SK-N-DZ (cell line): ENCODE data around the gene GNG3.
"Not testable (repeated sequence)": the region's sequence is repeated elsewhere in the genome, so short reads cannot be mapped to it uniquely, and the experiment has no call there.

Experiments
- DNase-seq: peaks from one replicate; pipeline ENCODE4 v3.0.0-alpha.2; 2015; ENCODE audit warnings: low spot score

Gene GNG3

DNA sequence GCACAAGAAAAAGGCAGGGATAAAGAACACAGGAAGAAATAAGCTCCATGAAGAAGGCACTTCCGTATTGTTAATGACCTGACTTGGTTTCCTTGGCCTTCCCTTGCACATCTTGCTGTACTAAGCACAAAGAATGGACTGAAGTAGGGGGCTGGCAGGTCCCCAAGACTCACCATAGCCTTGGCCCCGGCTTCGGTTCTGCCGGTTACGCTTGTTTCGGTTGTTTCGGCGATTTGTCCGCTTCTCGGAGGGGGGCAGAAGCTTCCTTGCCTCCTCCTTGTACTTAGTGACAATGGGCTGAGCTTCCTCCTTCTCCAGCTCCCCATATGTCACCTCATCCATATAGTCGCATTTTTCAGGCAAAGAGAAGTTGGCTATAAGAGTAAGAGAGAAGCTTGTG is 9.3 kb downstream of the GNG3 start:
- DNase-seq, result no peak

DNA sequence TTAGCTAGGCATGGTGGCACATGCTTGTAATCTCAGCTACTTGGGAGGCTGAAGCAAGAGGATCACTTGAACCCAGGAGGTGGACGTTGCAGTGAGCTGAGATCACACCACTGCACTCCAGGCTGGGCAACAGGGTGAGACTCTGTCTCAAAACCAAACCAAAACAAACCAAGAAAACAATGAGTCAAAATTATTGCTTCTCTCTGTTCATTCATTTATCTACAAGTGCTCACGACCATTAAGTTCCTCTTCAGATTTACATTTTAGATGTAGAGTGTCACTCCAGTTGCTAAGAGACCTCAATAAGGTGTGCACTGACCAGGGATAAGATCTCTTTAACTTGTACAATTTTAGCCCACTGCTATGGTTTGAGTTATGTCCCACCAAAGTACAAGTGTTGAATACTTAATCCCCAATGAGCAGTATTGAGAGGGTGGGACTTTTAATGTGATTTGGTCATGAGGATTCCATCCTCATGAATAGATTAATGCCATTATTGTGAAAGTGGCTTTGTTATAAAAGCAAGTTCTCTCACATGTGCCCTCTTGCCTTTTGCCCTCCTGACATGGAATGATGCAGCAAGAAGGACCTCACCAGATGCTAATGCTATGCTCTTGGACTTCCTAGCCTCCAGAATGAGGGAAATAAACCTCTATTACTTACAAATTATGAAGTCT is 12.0 kb downstream of the GNG3 start:
- DNase-seq, result no peak

DNA sequence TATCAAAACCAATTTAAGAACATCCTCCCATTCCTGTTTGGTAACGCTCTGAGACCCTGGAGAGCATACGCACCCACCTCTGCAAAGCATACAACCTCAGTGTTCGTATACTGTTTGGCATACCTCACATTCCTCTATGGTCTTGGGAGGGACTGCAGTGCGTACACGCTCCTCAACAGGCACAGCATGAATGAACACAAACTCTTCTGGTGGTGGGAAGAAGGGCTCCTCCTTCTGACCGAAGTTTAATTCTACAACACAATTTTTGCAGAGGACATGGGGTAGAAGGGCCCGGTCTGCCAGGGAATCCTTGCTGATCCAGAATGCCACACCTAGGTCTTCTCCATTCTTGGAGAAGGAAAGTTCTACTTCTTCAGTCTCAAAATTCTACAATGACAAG is 14.5 kb downstream of the GNG3 start:
- DNase-seq, result no peak

DNA sequence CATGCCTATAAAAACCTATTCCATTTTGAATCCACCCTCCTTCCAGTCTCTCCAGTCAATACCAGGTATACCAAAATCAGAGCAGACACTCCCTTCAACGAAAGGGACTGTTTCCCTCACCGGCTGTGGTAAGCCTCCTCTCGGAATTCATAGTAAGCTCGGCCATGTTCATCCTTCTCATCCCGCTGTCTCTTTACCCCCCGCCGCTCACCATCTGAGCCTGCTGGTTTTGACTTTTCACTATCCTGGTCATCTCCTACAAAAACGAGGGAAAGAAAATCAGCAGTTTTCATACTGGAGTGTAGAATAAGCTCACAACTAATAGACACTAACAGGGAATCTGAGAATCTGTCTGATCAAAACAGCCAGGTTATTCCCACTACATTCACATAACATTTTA is 16.7 kb downstream of the GNG3 start:
- DNase-seq, result no peak

DNA sequence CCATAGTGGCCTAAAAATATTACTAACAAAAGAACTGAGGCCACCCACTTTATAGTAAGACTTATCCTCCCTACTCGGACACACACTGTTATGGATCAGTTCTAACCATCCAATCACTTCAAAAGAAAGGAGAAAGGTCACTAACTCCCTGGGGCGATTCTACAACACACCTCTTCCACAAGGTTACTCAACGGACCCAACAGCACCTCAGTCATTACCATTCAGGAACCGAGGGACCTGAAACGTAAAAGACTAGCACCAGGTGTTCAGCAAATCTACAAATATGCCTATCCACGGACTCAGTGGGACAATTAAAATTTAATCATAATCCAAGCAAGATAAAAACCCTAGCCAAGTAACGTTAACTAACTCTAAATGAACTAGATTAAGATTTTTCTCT is 18.2 kb downstream of the GNG3 start:
- DNase-seq, result no peak

DNA sequence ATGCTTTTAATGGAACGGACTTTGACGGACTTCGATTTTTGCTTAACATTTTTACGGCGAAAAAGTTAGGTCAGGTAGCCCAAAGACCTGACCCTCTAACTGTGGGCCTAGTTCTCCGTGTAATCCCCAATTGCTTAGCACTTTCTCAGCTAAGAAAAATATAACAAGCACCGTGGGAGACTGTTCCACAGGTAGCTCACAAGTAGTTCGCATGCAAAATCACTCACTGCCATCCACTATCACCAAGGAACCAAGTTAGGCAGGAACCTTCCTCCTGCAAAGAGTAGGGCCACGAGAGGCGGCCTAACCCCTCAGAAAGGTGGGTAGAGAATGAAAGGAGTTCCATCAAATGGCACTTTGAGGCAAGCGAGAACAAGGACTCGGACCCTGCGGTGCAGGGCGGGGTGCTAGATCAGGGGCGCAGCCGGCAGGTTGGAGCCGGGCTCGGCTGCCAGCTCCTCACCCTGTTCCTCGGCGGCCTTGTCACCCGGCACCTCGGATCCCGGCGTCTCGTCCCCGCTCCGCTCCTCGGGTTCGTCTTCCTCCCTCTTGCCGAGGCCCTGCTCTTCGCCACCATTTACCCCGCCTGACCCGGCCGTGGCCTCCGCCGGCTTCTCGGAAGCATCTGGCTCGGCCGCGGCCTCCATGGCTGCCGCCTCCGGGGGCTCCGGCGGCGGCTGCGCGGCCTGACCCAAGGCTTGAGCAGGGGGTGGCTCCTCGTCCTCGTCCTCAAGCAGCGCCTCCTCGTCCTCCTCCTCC is 18.9 kb downstream of the GNG3 start:
- DNase-seq, result peak; percentile 18

DNA sequence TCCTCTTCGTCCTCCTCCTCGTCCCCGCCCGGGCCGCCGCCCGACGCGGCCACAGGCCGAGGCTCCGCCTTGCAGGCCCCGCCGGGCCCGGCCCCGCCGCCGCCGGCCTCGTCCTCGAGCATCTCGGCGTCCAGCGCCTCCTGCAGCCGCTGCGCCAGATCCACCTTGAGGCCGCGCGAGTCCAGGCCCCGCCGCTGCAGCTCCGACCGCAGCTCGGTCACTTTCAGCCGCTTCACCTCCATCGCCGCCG is 19.4 kb downstream of the GNG3 start:
- no peak for DNase-seq

DNA sequence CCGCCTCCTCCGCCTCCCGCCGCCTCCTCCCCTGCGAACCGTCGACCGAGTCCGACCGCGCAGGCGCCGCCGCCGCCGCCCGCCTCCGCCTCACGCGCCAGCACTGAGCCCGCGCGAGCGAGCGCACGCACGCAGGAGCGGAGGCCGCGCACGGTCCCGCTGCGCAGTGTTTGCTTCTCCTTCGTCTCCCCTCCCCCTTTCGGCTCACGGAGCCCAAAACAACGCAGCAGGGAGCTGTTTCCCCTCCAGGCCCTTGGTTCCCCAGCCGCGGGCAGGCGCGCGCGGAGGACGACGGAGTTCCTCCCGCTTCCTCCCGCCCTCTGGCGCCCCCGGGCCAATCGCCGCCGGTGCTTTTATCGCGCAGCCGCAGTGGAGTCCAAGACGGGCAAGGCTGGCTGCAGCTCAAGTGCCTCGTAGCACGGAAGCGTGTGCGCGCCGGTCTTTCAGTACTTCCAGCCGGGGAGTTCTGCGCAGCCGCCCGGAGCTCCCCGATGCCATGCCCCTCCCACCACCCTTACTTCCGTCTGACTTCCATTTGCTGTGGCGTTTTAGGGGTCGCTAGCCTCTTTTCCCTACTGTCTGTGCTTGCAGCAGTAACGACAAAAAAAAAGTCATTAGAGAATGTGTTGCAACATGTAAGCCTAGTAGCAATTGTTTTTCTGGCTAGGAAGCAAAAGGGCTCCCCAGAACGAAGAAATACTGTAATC is 19.8 kb downstream of the GNG3 start, which contains the start of gene HNRNPUL2:
Gene HNRNPUL2, minus strand, starts transcription at position 293 of the 707 bp plus-strand sequence. CDS start 301 bp downstream, outside the sequence.
- DNase-seq, result peak; percentile 99

DNA sequence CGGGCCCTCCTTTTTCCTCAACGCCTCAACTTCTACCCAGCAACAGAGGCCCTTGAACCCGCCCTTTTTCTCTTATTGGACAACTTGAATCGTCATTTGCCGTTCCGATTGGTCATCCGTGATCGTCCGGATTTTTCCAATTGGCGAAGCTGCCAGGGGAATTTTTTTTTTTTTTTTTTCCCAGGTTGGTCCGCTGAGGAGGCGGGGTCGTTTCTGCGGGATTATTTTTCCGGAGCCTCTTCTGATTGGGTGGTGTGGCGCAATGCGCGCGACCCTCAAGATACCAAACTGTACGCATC is 20.3 kb downstream of the GNG3 start:
- peak; percentile 99 for DNase-seq

DNA sequence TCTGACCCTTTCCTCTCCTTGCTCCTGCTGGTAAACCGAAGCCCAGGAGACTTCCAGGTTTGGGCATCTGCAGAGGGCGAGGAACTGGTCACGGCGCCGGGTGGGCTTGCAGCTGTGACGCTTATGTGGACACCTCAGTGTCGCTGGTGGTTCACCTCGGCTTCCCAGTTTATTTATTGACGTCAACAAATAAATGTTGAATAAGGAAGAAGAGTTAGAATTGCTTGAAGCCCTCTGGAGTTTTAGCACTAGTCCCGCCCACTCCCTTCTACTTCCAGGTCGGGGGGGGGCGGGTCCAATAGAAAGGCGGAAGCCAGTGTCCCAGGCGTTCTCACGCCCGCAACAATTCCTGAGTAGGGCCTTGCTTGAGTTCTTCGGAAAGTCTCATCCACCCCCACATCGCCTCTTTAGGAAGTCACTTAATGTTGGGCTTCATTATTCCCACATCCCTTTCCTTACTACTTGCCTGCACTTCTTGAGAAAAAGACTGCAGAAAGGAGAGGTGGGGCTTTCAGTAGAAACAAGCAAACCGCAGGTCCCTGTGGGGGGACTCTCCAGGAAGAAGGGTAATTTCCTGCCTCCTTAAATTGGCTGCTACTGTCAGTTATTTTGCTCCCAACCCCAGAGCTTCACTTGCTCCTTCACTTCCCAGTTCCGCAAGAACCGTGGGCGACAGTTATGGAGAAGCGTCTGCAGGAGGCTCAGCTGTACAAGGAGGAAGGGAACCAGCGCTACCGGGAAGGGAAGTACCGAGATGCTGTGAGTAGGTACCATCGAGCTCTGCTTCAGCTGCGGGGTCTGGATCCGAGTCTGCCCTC is 20.9 kb downstream of the GNG3 start, which contains the start of gene TTC9C:
Gene TTC9C, plus strand, starts transcription at position 316 of the 818 bp plus-strand sequence. Its CDS starts 363 bp downstream, at position 679.
- peak; percentile 86 for DNase-seq

DNA sequence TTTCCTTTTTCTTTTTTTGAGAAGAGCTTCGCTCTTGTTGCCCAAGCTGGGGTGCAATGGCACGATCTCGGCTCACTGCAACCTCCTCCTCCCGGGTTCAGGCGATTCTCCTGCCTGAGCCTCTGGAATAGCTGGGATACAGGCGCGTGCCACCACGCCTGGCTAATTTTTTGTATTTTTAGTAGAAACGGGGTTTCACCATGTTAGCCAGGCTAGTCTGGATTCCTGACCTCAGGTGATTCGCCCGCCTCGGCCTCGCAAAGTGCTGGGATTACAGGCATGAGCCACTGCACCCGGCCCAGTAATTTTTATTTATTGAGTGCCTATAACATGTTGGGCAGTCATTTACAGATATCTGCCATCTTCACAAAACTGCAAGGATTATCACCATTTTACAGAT is 22.6 kb downstream of the GNG3 start:
- DNase-seq, result not testable (repeated sequence)

DNA sequence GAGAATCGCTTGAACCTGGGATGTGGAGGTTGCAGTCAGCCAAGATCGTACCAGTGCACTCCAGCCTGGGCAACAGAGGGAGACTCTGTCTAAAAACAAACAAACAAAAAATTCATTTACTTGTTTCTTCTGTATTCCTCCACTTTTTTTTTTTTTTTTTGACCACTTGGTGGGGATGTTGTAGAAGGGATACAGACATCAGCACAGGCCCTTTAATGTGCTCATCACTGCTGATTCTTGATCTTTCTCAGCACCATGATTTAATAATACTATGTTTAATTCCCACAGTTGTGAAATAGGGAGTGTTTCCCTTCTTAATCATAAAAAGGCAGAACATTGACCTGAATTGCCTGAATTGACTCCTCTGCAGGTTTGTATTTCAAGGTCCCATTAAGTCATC is 25.4 kb downstream of the GNG3 start:
- peak; percentile 45 for DNase-seq

DNA sequence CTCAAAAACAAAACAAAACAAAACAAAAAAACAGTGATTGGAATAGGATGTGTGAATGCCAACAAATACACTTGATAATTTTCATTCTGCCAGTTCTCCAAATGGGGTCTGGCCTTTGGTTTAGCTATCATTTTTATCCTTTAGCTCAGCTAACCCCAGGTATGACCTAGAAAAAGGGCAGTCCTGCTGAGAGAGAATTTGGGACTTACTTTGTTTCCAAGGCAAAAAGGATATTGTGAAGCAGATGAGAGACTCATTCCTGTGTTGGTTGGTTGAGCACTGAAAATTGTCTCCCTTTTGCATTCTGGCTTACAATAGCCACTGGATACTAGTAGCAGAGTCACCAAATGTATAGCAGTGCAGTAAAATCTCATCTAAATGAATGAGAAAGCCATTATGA is 29.7 kb downstream of the GNG3 start:
- no peak for DNase-seq

DNA sequence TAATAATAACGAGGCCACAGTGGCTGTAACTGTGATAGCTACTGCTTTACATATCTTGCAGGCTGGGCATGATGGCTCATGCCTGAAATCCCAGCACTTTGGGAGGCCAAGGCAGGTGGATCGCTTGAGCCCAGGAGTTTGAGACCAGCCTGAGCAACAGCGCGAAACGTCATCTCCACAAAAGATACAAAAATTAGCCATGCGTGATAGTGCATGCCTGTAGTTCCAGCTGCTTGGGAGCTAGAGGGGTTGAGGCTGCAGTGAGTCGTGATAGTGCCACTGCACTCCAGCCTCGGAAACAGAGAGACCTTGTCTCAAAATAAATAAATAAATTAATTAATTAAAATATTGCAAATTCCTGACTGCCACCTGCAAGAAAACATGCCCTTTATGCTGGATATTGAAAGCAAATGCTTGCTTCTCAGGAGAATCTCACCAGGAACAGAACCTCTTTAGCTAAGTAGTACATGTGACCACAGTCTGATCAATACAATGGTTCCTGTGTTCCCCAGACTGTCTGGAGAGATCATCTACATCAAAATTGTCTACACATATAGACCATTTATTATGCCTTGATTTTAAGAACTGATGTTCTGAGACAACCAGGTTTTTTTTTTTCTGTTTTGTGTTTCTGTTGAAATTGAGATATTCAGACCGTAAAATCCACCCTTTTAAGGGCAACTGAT is 40.1 kb downstream of the GNG3 start:
- no peak for DNase-seq

DNA sequence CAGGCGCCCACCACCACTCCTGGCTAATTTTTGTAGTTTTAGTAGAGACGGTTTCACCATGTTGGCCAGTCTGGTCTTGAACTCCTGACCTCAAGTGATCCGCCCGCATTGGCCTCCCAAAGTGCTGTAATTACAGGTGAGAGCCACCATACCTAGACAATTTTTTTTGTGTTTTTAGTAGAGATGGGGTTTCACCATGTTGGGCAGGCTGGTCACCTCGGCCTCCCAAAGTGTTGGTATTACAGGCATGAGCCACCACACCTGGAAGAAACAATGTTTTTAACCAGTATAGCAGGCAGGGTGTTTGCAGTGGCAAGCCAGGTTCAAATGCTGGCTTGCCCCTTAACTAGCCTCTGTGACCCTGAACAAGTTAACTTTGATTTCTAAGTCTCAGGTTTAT is 42.5 kb downstream of the GNG3 start:
- not testable (repeated sequence) for DNase-seq

DNA sequence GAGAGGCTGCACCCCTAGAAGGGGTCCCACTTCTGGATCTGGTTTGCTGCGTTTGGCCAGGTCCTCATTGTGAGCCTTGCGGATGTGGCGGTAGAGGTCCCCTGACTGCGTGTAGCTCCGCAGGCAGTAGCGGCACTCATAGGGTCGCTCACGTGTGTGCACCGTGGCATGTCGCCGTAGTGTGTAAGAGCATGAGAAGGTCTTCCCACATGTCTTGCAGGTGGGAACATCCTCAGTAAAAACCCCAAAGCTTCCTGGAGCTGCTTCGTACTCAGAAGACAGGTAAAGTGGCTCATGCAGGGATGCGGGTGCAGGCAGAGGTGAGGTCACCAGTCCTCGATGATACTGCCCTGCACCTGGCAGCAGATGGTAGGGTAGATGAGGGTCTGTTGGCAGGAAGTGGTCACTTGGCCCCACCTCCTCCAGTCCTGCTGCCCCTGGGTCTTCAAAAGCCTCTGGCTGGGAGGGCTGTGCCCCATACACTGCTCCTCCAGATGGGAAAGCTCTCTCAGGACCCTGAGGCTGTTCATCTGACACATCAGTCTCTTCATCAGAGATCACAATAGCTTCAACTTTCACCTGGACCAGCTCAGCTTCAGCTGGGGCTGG is 44.8 kb downstream of the GNG3 start:
- no peak for DNase-seq

DNA sequence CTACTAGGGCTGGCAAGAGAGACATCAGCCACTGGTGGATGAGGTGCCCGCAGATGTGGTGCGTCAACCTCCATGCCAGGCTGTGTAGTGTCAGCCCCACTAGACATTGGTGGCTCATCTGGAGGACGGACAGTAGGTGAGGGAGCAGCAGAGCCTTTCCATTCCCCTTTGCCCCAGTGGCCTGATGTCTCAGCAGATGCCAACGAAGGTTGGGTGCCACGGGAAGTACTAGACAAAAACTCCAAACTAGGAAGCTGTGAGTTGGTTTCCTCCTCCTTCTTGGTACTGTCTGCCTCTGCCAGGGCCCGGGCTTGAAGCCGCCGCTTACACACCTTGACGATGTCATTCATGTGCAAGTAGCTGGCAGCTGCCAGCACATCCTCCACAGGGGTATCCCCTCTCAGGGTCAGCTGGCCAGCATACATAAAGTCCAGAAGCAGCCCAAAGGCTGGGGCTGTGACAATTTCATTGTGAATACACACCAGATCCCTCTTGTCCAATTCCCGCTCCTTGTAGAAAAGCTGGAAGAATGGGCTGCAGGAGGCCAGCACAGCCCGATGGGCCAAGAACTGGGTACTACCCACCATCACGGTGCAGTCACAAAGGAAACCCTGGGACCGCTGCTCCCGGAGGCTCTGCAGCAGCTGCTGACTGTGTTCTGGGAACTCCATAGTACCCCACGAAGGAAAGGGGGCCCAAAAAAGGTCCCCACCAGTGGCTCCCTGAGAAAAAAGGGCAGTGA is 45.7 kb downstream of the GNG3 start:
- no peak for DNase-seq

DNA sequence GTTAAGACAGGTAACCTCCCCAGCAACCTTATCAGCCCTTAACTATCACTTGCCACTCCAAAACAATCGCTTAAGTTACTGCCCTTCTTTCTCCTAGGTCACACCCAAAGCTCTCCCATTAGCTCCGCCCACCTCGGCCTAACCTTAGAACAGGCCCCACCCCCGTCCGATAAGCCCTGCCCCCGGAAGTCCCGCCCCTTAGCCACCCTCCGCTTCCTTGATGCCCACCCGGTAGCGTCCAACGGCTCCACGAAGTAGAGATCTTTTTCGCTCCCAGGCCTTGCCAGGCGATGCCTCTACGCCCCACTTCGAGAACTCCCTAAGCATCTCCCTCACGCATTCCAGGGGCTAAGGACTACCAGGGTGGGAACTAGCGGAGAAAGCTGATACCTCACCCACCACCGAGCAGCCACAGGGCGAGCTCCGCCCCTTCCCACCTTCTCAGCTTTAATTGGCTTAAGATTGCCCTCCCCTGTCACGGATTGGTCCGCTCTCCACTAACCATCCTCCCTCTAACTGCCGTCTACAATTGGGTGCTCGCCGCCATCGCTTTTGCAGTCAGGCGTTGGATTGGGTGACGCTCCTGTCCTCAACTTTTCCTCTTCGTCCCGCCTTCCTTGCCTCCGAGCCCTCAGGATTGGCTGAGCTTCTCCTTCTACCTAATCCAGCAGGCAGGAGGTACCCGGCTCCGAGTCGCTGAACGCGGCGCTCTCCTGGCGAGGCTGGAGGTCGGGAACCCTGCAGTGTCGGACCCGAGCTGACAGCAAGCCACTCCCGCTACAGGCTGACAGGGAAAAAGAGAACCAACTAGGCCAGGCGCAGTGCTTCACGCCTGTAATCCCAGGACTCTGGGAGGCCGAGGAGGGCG is 46.5 kb downstream of the GNG3 start, which contains the start of gene ZBTB3:
Gene ZBTB3, minus strand, starts transcription at position 425 of the 868 bp plus-strand sequence. CDS start 496 bp downstream, outside the sequence.
- DNase-seq, result peak; percentile 100

DNA sequence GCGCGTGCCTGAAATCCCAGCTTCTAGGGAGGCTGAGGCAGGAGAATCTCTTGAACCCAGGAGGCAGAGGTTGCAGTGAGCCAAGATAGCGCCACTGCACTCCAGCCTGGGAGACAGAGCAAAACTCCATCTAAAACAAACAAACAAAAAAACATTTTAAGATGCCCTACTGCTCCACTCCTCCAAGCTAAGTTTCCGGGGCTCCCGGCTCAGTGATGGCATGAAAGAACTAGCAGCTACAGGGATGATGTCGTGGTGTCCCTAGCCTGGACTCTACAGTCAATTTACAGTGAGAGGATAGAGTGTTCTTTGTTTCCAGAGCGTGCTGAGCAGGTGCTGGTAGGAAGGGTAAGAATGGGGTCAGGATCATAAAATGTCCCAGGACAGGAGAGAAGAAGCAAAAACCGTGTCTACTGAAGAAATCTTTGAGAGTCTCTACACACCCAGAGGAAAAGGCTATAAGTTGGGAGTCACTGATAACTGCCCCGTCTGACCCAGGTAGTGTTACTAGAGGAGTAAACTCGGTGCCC is 47.7 kb downstream of the GNG3 start:
- DNase-seq, result no peak
